ENCODE data around the gene TOM1. TPM values are rescaled to one million over a fixed set of nuclear protein-coding genes. Genes with fewer than 3 reads are reported as not detected.

TOM1 gene
- total RNA-seq, 2 donors from 2014 or later, result 30.4 to 38.9 TPM

DNA sequence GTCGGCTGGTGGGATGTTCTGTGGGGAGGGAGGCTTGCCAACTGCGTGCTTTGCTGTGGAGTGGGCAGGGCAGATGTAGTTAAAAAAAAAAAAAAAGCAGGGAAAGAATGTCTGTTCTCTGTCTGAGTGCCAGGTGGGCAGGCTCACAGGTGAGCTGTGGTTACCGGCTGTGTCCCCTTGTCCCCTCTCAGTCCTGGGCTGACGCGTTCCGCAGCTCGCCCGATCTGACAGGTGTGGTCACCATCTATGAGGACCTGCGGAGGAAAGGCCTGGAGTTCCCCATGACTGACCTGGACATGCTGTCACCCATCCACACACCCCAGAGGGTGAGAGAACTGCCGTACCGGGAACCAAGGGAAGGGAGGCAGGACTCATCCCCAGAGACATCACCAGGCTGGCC lies 23.6 kb downstream of the TOM1 start:
- DNase-seq (ENCODE audit: low spot score) (no peak), ATAC-seq (no peak)
- H3K27me3 Mint-ChIP-seq, result no peaks in the 10 kb centered on the region
- no peak overlapping the region for H3K27ac Mint-ChIP-seq
- H3K9me3 Mint-ChIP-seq, result no peaks in the 10 kb centered on the region
- no peak overlapping the region for H3K4me3 Mint-ChIP-seq
- H3K36me3 Mint-ChIP-seq, result peaks cover 5% of the 10 kb centered on the region
- no peaks in the 10 kb centered on the region for H3K4me1 Mint-ChIP-seq (ENCODE audit: low read depth in 2 of 2)

DNA sequence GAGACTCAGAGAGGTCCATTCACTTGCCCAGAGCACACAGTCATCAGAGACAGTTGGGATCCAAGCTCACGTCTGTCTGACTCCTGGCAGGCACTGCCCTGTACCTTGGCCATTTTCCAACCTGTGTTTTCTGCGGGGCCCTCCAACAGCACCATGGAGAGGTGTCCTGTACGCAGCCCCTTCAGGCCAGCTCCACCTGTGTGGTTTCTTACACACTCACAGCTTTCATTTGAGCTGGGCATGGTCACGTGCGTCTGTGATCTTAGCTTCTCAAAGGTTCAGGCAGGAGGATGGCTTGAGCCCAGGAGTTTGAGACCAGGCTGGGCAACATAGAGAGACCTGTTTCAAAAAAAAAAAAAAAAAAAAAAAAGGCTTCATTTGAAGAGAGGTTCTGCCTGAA lies 24.4 kb downstream of the TOM1 start:
- Mint-ChIP-seq H3K9me3 (no peaks in the 10 kb centered on the region), H3K36me3 (peaks cover 5% of the 10 kb centered on the region), H3K4me3 (no peak overlapping the region), H3K4me1 (ENCODE audit: low read depth in 2 of 2) (no peaks in the 10 kb centered on the region), H3K27me3 (no peaks in the 10 kb centered on the region), H3K27ac (no peak overlapping the region)
- ATAC-seq (no peak), DNase-seq (ENCODE audit: low spot score) (no peak)

DNA sequence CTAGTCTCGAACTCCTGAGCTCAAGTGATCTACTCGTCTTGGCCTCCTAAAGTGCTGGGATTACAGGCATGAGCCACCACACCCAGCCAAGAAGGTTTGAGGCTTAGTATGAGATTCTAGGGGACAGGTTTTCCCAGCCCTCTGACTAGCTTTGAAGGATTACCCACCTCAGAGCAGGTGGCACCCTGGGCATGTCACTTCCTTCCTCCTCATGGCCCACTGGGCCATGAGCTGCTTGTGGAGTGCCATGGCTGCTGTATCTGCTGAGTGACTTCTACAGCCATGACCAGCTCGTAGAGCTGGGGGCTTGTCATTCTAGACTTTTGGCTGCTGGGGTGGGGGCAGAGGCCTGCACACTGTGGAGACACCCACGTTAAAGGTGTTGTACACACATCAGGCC lies 25.1 kb downstream of the TOM1 start:
- peaks cover 5% of the 10 kb centered on the region for H3K36me3 Mint-ChIP-seq
- DNase-seq (ENCODE audit: low spot score) (no peak), ATAC-seq (no peak)
- H3K27ac Mint-ChIP-seq, result no peak overlapping the region
- H3K9me3 Mint-ChIP-seq, result no peaks in the 10 kb centered on the region
- H3K4me1 Mint-ChIP-seq (ENCODE audit: low read depth in 2 of 2), result no peaks in the 10 kb centered on the region
- H3K4me3 Mint-ChIP-seq, result no peak overlapping the region
- H3K27me3 Mint-ChIP-seq, result no peaks in the 10 kb centered on the region

DNA sequence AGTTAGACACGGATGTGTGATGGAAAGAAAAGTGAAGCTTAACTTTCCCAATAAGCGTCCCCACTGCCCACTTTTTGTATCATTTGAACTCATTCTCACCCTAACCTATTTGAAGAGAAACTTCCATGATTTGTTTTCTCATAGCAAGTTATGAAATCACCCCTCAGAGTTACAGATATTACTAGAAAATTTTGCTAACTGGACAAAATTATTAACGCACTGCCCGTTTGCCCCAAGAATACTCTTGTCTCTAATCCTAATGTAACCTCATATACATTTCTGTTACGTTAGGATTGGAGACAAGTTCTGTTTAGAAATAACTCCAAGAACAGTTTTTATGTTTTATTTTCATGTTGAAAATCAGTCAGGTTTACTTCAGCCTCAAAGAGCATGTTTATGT lies 25.5 kb downstream of the TOM1 start:
- no peaks in the 10 kb centered on the region for H3K27me3 Mint-ChIP-seq
- peaks cover 1 to 2% of the 10 kb centered on the region in 2 donors for H3K4me1 Mint-ChIP-seq (ENCODE audit: low read depth in 2 of 2)
- H3K9me3 Mint-ChIP-seq, result no peaks in the 10 kb centered on the region
- no peak overlapping the region for H3K4me3 Mint-ChIP-seq
- no peak overlapping the region for H3K27ac Mint-ChIP-seq
- peaks cover 5% of the 10 kb centered on the region for H3K36me3 Mint-ChIP-seq
- DNase-seq (ENCODE audit: low spot score), result no peak
- ATAC-seq, result no peak

DNA sequence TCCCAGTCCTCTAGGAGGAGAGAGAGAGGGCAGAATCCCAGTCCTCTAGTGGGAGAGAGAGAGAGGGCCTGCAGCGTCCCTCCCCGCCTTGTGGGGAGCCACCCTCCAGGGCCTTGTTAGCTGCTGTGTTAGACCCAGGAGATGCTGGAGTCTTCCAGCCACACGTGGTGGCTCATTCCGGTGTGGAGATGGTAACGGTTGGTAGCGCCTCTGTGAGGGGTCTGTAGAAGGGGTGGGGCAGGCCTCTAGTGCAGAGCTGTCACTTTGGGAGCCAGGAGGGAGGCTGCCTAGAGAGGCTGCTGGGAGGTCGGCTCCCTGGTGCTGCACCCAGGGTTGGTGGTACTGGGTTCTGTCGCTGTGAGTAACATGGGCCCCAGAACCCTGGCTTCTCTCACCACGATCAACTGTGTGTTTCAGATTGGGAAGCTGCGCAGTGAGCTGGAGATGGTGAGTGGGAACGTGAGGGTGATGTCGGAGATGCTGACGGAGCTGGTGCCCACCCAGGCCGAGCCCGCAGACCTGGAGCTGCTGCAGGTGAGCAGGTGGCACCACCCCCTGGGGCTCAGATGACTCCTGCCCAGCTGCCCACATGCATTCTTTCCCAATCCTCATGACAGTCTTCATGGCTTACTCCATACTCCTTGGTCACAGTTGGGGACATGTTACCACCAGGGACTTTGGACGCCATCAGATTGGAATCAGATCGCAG lies 27.3 kb downstream of the TOM1 start:
- Mint-ChIP-seq H3K27ac (no peak overlapping the region), H3K36me3 (peaks cover 5% of the 10 kb centered on the region), H3K4me1 (ENCODE audit: low read depth in 2 of 2) (peaks cover 6 to 7% of the 10 kb centered on the region in 2 donors), H3K9me3 (no peaks in the 10 kb centered on the region), H3K27me3 (no peaks in the 10 kb centered on the region), H3K4me3 (no peak overlapping the region)
- ATAC-seq (no peak), DNase-seq (ENCODE audit: low spot score) (no peak)

DNA sequence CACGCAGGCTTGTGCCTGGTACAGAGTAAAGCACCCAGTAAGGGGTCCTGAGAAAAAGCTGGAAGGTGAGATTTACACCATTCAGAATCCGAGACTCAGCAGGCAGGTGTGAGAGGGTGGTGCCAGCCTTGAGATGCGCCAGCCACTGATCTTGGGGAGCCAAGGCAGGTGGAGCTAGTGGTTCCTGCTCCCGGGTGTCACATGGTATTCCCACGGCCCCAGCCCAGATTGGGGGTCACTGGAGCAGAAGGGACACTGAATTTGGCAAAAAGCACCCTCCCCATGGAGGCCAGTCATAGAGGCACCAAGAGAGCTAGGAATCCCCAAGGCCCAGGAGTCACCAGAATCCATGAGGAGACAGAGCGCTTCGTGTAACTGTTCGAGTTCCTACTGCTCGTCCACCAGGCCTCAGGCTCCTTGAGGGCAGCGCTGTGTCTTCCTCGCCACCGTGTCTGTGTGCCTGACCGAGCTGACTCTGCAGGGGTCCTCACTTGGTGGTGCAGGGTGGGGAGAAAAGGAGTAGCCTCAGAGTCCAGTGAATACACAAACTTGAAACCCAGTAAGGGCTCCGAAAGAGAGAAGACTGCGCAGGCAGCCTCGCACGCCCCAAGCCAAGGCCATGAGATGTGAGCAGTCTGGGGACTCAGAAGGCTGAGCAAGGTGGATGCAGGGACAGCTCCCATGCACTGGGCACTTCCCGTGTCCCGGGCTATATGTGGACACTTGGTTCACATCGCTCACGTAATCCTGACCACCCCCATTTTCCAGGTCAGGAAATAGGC lies 28.2 kb downstream of the TOM1 start:
- no peak overlapping the region for H3K4me3 Mint-ChIP-seq
- H3K27ac Mint-ChIP-seq, result no peak overlapping the region
- no peaks in the 10 kb centered on the region for H3K9me3 Mint-ChIP-seq
- peaks cover 5% of the 10 kb centered on the region for H3K36me3 Mint-ChIP-seq
- no peak for ATAC-seq
- H3K4me1 Mint-ChIP-seq (ENCODE audit: low read depth in 2 of 2), result peaks cover 6 to 7% of the 10 kb centered on the region in 2 donors
- DNase-seq (ENCODE audit: low spot score), result no peak
- no peaks in the 10 kb centered on the region for H3K27me3 Mint-ChIP-seq

DNA sequence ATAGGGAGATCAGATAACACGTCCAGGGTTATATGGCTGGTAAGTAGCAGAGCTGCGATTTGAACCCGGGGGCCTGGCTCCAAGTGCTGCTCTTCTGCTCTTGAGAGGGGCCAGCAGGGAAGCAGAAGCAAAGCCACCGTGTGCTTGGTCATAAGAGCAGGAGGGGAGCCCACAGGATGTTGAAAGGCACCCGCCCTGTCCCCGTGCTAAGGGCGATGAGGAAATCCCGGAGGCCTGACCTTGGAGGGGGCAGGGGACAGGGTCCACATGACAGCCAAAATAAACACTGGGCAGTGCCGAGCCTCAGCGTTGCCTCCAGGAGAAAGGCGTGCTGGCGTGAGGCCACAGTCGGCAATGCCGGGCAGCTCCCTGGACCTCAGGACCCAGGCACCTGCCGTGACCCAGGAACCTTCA lies 28.8 kb downstream of the TOM1 start:
- H3K4me3 Mint-ChIP-seq, result no peak overlapping the region
- ATAC-seq (no peak), DNase-seq (ENCODE audit: low spot score) (no peak)
- H3K4me1 Mint-ChIP-seq (ENCODE audit: low read depth in 2 of 2), result peaks cover 6 to 7% of the 10 kb centered on the region in 2 donors
- no peaks in the 10 kb centered on the region for H3K27me3 Mint-ChIP-seq
- peaks cover 5% of the 10 kb centered on the region for H3K36me3 Mint-ChIP-seq
- no peak overlapping the region for H3K27ac Mint-ChIP-seq
- H3K9me3 Mint-ChIP-seq, result no peaks in the 10 kb centered on the region

DNA sequence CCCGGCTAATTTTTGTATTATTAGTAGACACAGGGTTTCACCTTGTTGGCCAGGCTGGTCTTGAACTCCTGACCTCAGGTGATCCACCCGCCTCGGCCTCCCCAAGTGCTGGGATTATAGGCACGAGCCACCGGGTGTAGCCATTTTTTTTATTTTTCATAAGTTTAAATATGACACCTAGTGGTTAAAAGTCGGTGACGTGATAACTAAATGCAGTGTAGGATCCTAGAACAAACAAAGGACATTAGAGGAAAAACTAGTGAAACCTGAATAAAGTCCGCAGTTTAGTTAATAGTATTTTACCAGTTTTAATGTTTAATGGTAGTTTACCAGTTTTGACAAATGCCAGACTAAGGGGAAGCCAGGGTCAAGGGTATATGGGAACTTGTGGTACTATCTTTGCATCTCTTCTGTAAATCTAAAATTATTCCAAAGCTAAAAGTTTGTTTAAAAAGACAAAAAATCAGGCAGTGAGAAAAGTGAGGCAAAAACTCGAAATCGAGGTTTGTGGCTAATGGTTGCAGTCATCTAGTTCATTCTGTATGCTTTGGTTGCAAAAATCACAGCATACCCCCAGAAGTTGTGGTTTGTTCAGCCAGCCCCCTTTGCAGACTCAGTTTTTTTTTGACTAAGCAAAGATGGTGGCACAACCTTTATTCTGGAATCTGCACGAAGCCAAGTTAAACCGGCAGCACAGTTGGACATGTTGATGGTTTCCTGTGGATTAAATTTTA lies 29.6 kb downstream of the TOM1 start:
- DNase-seq (ENCODE audit: low spot score) (no peak), ATAC-seq (no peak)
- Mint-ChIP-seq H3K9me3 (no peaks in the 10 kb centered on the region), H3K4me1 (ENCODE audit: low read depth in 2 of 2) (peaks cover 6 to 7% of the 10 kb centered on the region in 2 donors), H3K4me3 (no peak overlapping the region), H3K27ac (no peak overlapping the region), H3K36me3 (peaks cover 5% of the 10 kb centered on the region), H3K27me3 (no peaks in the 10 kb centered on the region)

DNA sequence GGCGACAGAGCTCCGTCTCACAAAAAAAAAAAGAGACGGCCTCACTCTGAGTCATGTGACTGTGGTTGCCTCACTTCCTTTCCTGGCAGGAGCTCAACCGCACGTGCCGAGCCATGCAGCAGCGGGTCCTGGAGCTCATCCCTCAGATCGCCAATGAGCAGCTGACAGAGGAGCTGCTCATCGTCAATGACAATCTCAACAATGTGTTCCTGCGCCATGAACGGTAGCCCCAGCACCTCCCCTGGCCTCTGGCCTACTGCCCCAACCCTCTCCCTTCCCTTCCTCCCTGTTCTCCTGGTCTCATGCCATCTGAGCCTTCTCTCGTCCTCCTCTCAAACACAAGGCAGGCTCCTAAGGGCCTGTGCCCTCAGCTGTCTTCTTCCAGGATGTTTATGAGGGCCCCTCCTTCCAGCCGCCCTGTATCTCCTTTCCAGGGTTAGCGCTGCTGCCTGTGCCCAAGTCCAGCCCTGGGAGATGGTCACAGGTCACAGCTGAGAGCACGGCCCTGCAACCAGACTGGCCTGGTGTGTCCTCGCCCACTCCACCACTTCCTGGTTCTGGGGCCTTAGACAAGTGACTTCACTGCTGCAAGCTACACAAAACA lies 30.7 kb downstream of the TOM1 start:
- H3K27ac Mint-ChIP-seq, result peak overlapping the region in 1 of 2 donors; percentile 31
- peaks cover 5% of the 10 kb centered on the region for H3K36me3 Mint-ChIP-seq
- peak; percentile 69 to 72 for ATAC-seq

DNA sequence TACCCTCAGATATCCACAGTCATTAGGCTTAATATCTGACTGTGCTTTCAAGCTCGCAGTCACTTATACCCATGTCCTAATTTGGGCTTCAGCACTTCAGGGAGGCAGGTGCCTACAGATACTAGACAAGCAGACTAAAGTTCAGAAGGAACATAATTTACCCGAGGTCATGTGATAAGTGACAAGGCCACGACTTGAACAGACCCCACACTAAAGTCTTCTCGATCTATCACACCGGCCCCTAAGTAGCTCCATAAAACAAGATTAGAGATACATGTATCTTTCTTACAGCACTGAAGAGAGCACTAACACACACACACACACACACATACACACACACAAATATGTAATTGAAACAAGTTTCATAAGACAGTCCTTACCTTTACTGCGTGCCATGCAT lies 32.6 kb downstream of the TOM1 start:
- H3K27me3 Mint-ChIP-seq, result no peaks in the 10 kb centered on the region
- no peaks in the 10 kb centered on the region for H3K36me3 Mint-ChIP-seq
- DNase-seq (ENCODE audit: low spot score), result no peak
- no peaks in the 10 kb centered on the region for H3K9me3 Mint-ChIP-seq
- no peak overlapping the region for H3K4me3 Mint-ChIP-seq
- ATAC-seq, result no peak
- peaks cover 6 to 7% of the 10 kb centered on the region in 2 donors for H3K4me1 Mint-ChIP-seq (ENCODE audit: low read depth in 2 of 2)
- H3K27ac Mint-ChIP-seq, result no peak overlapping the region

More for the DNA sequence above, 30.7 kb downstream of the TOM1 start:
- Mint-ChIP-seq H3K4me1 (ENCODE audit: low read depth in 2 of 2) (peaks cover 6 to 7% of the 10 kb centered on the region in 2 donors), H3K4me3 (peak overlapping the region; percentile 58), H3K27me3 (no peaks in the 10 kb centered on the region), H3K9me3 (no peaks in the 10 kb centered on the region)
- no peak for DNase-seq (ENCODE audit: low spot score)

DNA sequence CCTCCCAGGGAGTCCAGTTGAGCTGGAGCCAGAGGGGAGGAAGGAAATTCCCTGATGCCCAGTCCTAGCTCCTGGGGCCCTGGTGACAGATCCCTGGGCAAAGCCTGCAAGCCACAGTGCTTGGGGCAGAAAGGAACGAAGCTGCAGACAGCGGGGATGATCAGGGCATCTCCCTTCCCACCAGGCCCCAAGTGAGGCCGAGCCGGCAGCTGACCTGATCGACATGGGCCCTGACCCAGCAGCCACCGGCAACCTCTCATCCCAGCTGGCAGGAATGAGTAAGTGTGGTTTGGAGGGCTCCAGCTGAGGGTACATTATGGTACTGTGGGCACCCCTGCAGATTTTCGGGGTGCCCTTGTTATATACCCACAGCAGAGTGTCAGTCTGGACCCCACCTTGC lies 33.5 kb downstream of the TOM1 start:
- H3K36me3 Mint-ChIP-seq, result no peaks in the 10 kb centered on the region
- ATAC-seq, result no peak
- H3K4me1 Mint-ChIP-seq (ENCODE audit: low read depth in 2 of 2), result peaks cover 6 to 7% of the 10 kb centered on the region in 2 donors
- DNase-seq (ENCODE audit: low spot score), result no peak
- H3K27me3 Mint-ChIP-seq, result no peaks in the 10 kb centered on the region
- no peaks in the 10 kb centered on the region for H3K9me3 Mint-ChIP-seq
- no peak overlapping the region for H3K4me3 Mint-ChIP-seq
- H3K27ac Mint-ChIP-seq, result no peak overlapping the region

DNA sequence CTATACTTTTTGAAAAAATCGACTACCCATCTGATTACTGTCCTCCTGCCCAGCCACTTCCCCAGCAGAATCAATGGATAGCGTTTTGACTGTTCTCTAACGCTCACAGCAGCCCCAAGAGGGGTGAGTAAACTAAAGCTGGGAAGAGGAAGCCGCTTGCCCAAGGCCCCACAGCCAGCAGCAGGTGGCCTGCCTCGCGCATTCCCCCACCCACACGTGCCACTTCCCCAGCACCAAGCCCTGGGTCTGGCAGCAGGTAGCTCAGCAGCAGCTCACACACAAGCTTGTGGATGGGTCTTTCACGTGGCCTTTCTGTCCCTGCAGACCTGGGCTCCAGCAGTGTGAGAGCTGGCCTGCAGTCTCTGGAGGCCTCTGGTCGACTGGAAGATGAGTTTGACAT lies 34.3 kb downstream of the TOM1 start:
- Mint-ChIP-seq H3K4me1 (ENCODE audit: low read depth in 2 of 2) (peaks cover 6 to 7% of the 10 kb centered on the region in 2 donors), H3K27ac (no peak overlapping the region), H3K36me3 (no peaks in the 10 kb centered on the region), H3K4me3 (no peak overlapping the region), H3K9me3 (no peaks in the 10 kb centered on the region), H3K27me3 (no peaks in the 10 kb centered on the region)
- ATAC-seq (no peak), DNase-seq (ENCODE audit: low spot score) (no peak)

DNA sequence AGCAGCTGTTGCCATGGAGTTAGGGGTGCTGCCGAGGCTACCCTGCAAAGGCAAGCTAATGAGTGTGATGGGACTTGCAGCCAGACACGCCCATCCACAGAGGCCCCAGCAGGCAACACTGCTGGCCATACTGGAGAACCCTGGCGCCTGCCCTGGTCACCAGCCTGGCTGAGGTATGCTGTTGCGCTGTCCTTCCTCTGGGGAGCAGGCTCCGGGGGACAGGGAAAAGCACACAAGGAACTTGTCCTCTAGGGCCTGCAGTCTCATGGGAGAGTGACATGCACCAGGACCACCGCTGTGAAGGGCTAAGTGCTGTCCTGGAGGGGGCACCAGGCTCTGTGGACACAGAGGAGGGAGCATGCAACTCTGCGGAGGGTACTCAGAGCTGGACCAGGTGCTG lies 35.8 kb downstream of the TOM1 start:
- DNase-seq (ENCODE audit: low spot score), result no peak
- Mint-ChIP-seq H3K27me3 (no peaks in the 10 kb centered on the region), H3K9me3 (no peaks in the 10 kb centered on the region), H3K27ac (no peak overlapping the region), H3K36me3 (no peaks in the 10 kb centered on the region), H3K4me1 (ENCODE audit: low read depth in 2 of 2) (peaks cover 2 to 3% of the 10 kb centered on the region in 2 donors), H3K4me3 (no peak overlapping the region)
- ATAC-seq, result no peak

Data from natural killer cell treated with Interleukin-12 subunit alpha and Interleukin-12 subunit beta and Interleukin-15 and Interleukin-18, amount 100 ng/mL, for 72 hours (primary cell).